ENCODE results near the gene RPS27. TPM values are rescaled to one million over a fixed set of nuclear protein-coding genes. Genes with fewer than 3 reads are reported as not detected.

Gene RPS27
- total and polyA plus RNA-seq, 2 donors (not counting 1 experiment from before 2014, with no cell fraction given): 4,812 to 15,978 TPM

DNA sequence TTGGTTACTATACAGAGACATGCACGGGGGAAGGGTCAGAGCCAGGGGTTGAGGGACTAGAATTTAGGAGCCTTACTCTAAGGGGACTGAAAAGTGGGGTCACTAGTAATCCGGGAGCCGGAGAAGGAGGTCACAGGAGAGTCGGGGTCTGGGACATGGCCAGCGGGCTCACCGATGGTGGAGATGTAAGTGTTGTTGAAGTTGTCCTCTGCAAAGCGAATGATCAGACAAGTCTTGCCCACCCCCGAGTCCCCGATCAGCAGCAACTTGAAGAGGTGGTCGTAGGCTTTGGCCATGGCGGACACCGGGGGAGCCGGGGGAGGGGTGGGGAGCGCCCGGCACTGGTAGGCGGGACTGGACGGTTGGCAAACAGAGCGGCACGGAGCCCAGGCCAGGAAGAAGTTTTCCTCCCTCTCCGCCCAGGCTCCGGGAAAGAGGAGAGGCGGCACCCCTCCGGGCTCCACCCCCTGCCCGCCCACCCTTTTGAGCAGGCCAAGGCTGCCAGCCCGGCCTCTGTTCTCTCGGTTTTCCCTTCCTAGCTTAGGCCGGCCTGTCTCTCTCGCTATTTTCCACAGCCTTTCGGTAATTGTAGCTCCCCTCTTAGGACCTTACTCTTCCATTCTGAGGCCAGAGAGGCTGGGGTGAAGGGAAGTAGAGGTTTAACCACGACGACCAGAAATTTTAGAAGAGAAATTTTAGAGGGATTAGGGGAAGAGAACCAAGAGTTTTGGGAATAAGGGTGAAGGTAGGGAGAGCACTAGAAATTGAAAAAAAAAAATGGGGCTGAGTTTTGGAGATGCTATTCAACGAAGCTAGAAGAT is 4.4 kb upstream of the RPS27 start, which contains the start of gene RAB13:
Gene RAB13 (minus strand): TSS at position 399 of the 821 bp plus-strand sequence. CDS start 103 bp downstream, at position 296.
- H3K79me2 ChIP-seq (ENCODE audit: control insufficient read depth, insufficient read depth, low read length): peaks cover 10% of the 10 kb centered on the region
- ChIA-PET CTCF (interaction anchor here (0.7 to 6.2 kb wide), 44 partner anchors 9 to 475 kb away, joined by 3 to 103 read pairs (median 5); partner anchors contain the start of genes CREB3L4, DENND4B, JTB and NPR1), POLR2A (interaction anchor here (0.6 to 3.7 kb wide), 14 partner anchors 9 to 446 kb away, joined by 3 to 18 read pairs (median 8); partner anchors contain the start of genes CREB3L4, CRTC2, DENND4B and GATAD2B)
- peak within 1 kb of the TSS; percentile 86 for H3K4me2 ChIP-seq (replicated peaks; ENCODE audit: low read depth, low read length, poor library complexity, severe bottlenecking)
- DNase-seq: no peak
- no peaks in the 10 kb centered on the region for H3K9me3 Mint-ChIP-seq (ENCODE audit: insufficient read depth)
- peak within 1 kb of the TSS; percentile 21 to 66 (median 48) for H3K4me3 ChIP-seq (ENCODE audit: control extremely low read depth in 1 of 5, extremely low read depth in 1 of 5, insufficient read depth in 1 of 5, low read depth in 2 of 5, low read length in 4 of 5)
- peak within 1 kb of the TSS; percentile 87 for H2AFZ ChIP-seq (ENCODE audit: insufficient read depth, low read depth, low read length, poor library complexity, severe bottlenecking)
- peaks cover 0 to under 1% of the 10 kb centered on the region in 2 experiments for H3K36me3 ChIP-seq (replicated peaks in 1 of 2; ENCODE audit: control extremely low read depth in 1 of 2, control insufficient read depth in 1 of 2, extremely low read depth in 1 of 2, insufficient read depth in 2 of 2, low read length in 1 of 2)
- no peaks in the 10 kb centered on the region for H3K27me3 Mint-ChIP-seq
- no peaks in the 10 kb centered on the region for H4K20me1 ChIP-seq (ENCODE audit: control insufficient read depth, insufficient read depth, low read length, poor library complexity, severe bottlenecking)
- H3K27ac Mint-ChIP-seq: peak within 1 kb of the TSS; percentile 93
- no peaks in the 10 kb centered on the region for H3K27me3 ChIP-seq (replicated peaks in 1 of 4; ENCODE audit: control extremely low read depth in 1 of 4, control insufficient read depth in 3 of 4, insufficient read depth in 4 of 4, low read length in 3 of 4)
- WGBS (ENCODE audit: insufficient coverage): 2% methylated on average over 21 of the region's 32 CpGs
- ATAC-seq (ENCODE audit: low read depth): no peak
- peaks cover 21 to 34% of the 10 kb centered on the region in 2 donors for H3K4me1 ChIP-seq (ENCODE audit: control insufficient read depth in 2 of 2, insufficient read depth in 2 of 2, low read length in 2 of 2)
- H3K4me1 Mint-ChIP-seq: peaks cover 36% of the 10 kb centered on the region
- TF ChIP-seq CTCF (IDR thresholded peaks at IDR 0.05) (no peak), EZH2 (IDR thresholded peaks at IDR 0.05; ENCODE audit: borderline replicate concordance, insufficient read depth, low read depth, low read length, poor library complexity, severe bottlenecking) (no peak)
- peak within 1 kb of the TSS; percentile 67 to 79 for H3K27ac ChIP-seq (ENCODE audit: low read length in 2 of 2)
- peak within 1 kb of the TSS; percentile 85 for H3K4me3 Mint-ChIP-seq
- H3K9ac ChIP-seq (ENCODE audit: low read length): peak within 1 kb of the TSS; percentile 34
- intact Hi-C loops (cut with micrococcal nuclease): loop anchor here (1.0 to 5.0 kb wide), 9 partner anchors 9 to 475 kb away; partner anchors contain the start of genes GATAD2B and JTB
- no peaks in the 10 kb centered on the region for H3K9me3 ChIP-seq (ENCODE audit: control extremely low read depth in 1 of 3, control insufficient read depth in 2 of 3, insufficient read depth in 1 of 3, low read length in 2 of 3)
